ENCODE results near the gene DIAPH1. TPM values are rescaled to one million over a fixed set of nuclear protein-coding genes. Genes with fewer than 3 reads are reported as not detected.

Gene DIAPH1
- total RNA-seq, 1 donor from 2014 or later = 118 TPM

- intact Hi-C loops (cut with DNase I) = no loop called here
- DNase-seq (peak; percentile 87), ATAC-seq (peak; percentile 88 to 96)
- H3K4me3 ChIP-seq = no peak overlapping the region
- H3K27ac ChIP-seq = peak overlapping the region; percentile 72
- no peaks in the 10 kb centered on the region for H3K9me3 ChIP-seq
- peaks cover 81% of the 10 kb centered on the region for H3K36me3 ChIP-seq
- TF ChIP-seq CTCF (IDR thresholded peaks at IDR 0.05) = peak; percentile 99
- no peaks in the 10 kb centered on the region for H3K27me3 ChIP-seq (ENCODE audit: low read depth)
- H3K4me1 ChIP-seq = peaks cover 73% of the 10 kb centered on the region
Measured at GRCh38 chr5:141524604-141525597, 93.9 kb downstream of the DIAPH1 start.

GRCh38 chr5:141523991-141524390 lies 94.8 kb downstream of the DIAPH1 start:
- no peaks in the 10 kb centered on the region for H3K9me3 ChIP-seq
- H3K36me3 ChIP-seq = peaks cover 81% of the 10 kb centered on the region
- DNase-seq = no peak
- no peak overlapping the region for H3K4me3 ChIP-seq
- H3K27me3 ChIP-seq (ENCODE audit: low read depth) = no peaks in the 10 kb centered on the region
- H3K27ac ChIP-seq = peak overlapping the region; percentile 72
- no peak for TF ChIP-seq CTCF (IDR thresholded peaks at IDR 0.05)
- ATAC-seq = no peak
- intact Hi-C loops (cut with DNase I) = no loop called here
- H3K4me1 ChIP-seq = peaks cover 73% of the 10 kb centered on the region

- H3K27me3 ChIP-seq (ENCODE audit: low read depth) = no peaks in the 10 kb centered on the region
- no peak for TF ChIP-seq CTCF (IDR thresholded peaks at IDR 0.05)
- ATAC-seq (no peak), DNase-seq (no peak)
- peaks cover 80% of the 10 kb centered on the region for H3K36me3 ChIP-seq
- peaks cover 74% of the 10 kb centered on the region for H3K4me1 ChIP-seq
- H3K4me3 ChIP-seq = no peak overlapping the region
- no peaks in the 10 kb centered on the region for H3K9me3 ChIP-seq
- intact Hi-C loops (cut with DNase I) = no loop called here
- H3K27ac ChIP-seq = peak overlapping the region; percentile 66
Measured at GRCh38 chr5:141522301-141522700, 96.5 kb downstream of the DIAPH1 start.

GRCh38 chr5:141521244-141521781 lies 97.5 kb downstream of the DIAPH1 start:
- H3K9me3 ChIP-seq = no peaks in the 10 kb centered on the region
- peaks cover 80% of the 10 kb centered on the region for H3K36me3 ChIP-seq
- H3K27me3 ChIP-seq (ENCODE audit: low read depth) = no peaks in the 10 kb centered on the region
- peak overlapping the region; percentile 66 for H3K27ac ChIP-seq
- no peak for TF ChIP-seq CTCF (IDR thresholded peaks at IDR 0.05)
- peaks cover 83% of the 10 kb centered on the region for H3K4me1 ChIP-seq
- intact Hi-C loops (cut with DNase I) = no loop called here
- no peak overlapping the region for H3K4me3 ChIP-seq
- ATAC-seq = peak; percentile 64 to 69
- DNase-seq = no peak

GRCh38 chr5:141519605-141520565 lies 98.9 kb downstream of the DIAPH1 start:
- peak overlapping the region; percentile 66 for H3K27ac ChIP-seq
- no peaks in the 10 kb centered on the region for H3K9me3 ChIP-seq
- no peak overlapping the region for H3K4me3 ChIP-seq
- intact Hi-C loops (cut with DNase I) = no loop called here
- peaks cover 88% of the 10 kb centered on the region for H3K4me1 ChIP-seq
- TF ChIP-seq CTCF (IDR thresholded peaks at IDR 0.05) = no peak
- DNase-seq (no peak), ATAC-seq (peak; percentile 39 to 40)
- H3K36me3 ChIP-seq = peaks cover 78% of the 10 kb centered on the region
- H3K27me3 ChIP-seq (ENCODE audit: low read depth) = no peaks in the 10 kb centered on the region

All from lower lobe of right lung (tissue), 2 donors.